HepG2 (cell line): Measurements from ENCODE around the gene RASD2. TPM values are rescaled to one million over a fixed set of nuclear protein-coding genes. Genes with fewer than 3 reads are reported as not detected.

Experiments
- ATAC-seq: fragments of 200-7000 bp; cut with Tn5 transposase; 3 replicates; pipeline ENCODE4 v1.9.1; 2020; ENCODE audit warnings: mild to moderate bottlenecking, moderate library complexity
- BruUV-seq: library from RNA; stranded (reverse); fragments of 400-500 nt; replicated peaks from 2 replicates; lab custom pipeline; 2021; lab: Mats Ljungman, UMichigan
- CTCF ChIA-PET: fragments of 300-600 bp; formaldehyde crosslinking; extraction: SDS; loops from one replicate; lab custom pipeline; 2021; ENCODE audit warnings: low total read pairs, inconsistent platforms, low intra/inter-chr PET ratio; lab: Yijun Ruan, JAX
- POLR2A ChIA-PET: fragments of 350-600 bp; sonication (Branson Sonifier 250); formaldehyde crosslinking; loops from one replicate; lab custom pipeline; 2020; ENCODE audit warnings: antibody characterized with exemption, inconsistent platforms; lab: Yijun Ruan, JAX
- DNase-seq: peaks from one replicate; pipeline ENCODE4 v3.0.0-alpha.2; 2015; ENCODE audit warnings: low spot score
- FAIRE-seq: peaks from 3 replicates; lab custom pipeline; 2011; peaks lifted over from hg19 to GRCh38; lab: Jason Lieb, UNC
- H2AFZ ChIP-seq: one replicate; pipeline ENCODE4 v1.6.1; 2011; ENCODE audit warnings: low read length, inconsistent platforms
- H3K27ac ChIP-seq: fragments of 300-600 bp; 3 replicates; pipeline ENCODE4 v1.8.0; 2011; ENCODE audit warnings: mixed run types, mild to moderate bottlenecking, mixed read lengths, low read length, inconsistent platforms; ENCODE audit not compliant: insufficient read depth; ENCODE audit errors: extremely low read length
- H3K27me3 ChIP-seq, 2 experiments: fragments of 200-600 bp in 1 of 2; 2 replicates in 1 of 2; 3 replicates in 1 of 2; pipeline versions ENCODE4 v1.6.0 to v1.8.0; 2011; ENCODE audit warnings: low read length in 2 of 2, mild to moderate bottlenecking in 2 of 2, moderate library complexity in 2 of 2, inconsistent platforms in 1 of 2; ENCODE audit not compliant: insufficient read depth in 2 of 2, control insufficient read depth in 1 of 2
- H3K36me3 ChIP-seq, 2 experiments: fragments of 200-600 bp in 1 of 2; replicated peaks in 1 of 2; 2 replicates in 1 of 2; 3 replicates in 1 of 2; pipeline versions ENCODE4 v1.5.1 to v1.8.0; 2011; ENCODE audit warnings: low read length in 2 of 2, inconsistent platforms in 1 of 2; ENCODE audit not compliant: insufficient read depth in 2 of 2, control insufficient read depth in 1 of 2
- H3K4me1 ChIP-seq: 2 replicates; pipeline ENCODE4 v1.5.1; 2012; ENCODE audit warnings: low read length, inconsistent platforms; ENCODE audit not compliant: insufficient read depth
- H3K4me2 ChIP-seq: 2 replicates; pipeline ENCODE4 v1.6.0; 2011; ENCODE audit warnings: low read depth, low read length, inconsistent platforms
- H3K4me3 ChIP-seq, 3 experiments: fragments of 200-600 bp in 1 of 3; sonication (generic), shearing (Covaris generic) in 1 of 3; replicated peaks in 1 of 3; 2 replicates each; pipeline ENCODE4 v1.5.1; 2011 to 2016; ENCODE audit warnings: low read length in 3 of 3, inconsistent platforms in 2 of 3, low read depth in 2 of 3, mild to moderate bottlenecking in 2 of 3, control low read depth in 1 of 3, mixed read lengths in 1 of 3; ENCODE audit not compliant: insufficient read depth in 1 of 3
- H3K79me2 ChIP-seq: one replicate; pipeline ENCODE4 v1.6.1; 2011; ENCODE audit warnings: low read length, inconsistent platforms; ENCODE audit not compliant: insufficient read depth
- H3K9ac ChIP-seq: 2 replicates; pipeline ENCODE4 v1.6.0; 2011; ENCODE audit warnings: mild to moderate bottlenecking, low read depth, low read length, inconsistent platforms; ENCODE audit not compliant: insufficient read depth
- H3K9me3 ChIP-seq: 2 replicates; pipeline ENCODE4 v1.5.1; 2012; ENCODE audit warnings: mild to moderate bottlenecking, low read length
- H4K20me1 ChIP-seq: 2 replicates; pipeline ENCODE4 v1.6.0; 2011; ENCODE audit warnings: inconsistent platforms, mild to moderate bottlenecking, low read length, moderate library complexity; ENCODE audit not compliant: insufficient read depth
- GABPA ChIP-seq, 2 experiments: IDR thresholded peaks; 2 replicates each; pipeline ENCODE4 v1.6.1; 2011 to 2016; ENCODE audit warnings: low read depth in 2 of 2, low read length in 1 of 2, missing biosample characterization in 1 of 2, missing genetic modification characterization in 1 of 2
- MTF1 ChIP-seq: sonication (generic); formaldehyde crosslinking; IDR thresholded peaks from 2 replicates; pipeline ENCODE4 v1.5.0; 2020; ENCODE audit warnings: missing genetic modification reagents
- SIX4 ChIP-seq: sonication (generic); formaldehyde crosslinking; IDR thresholded peaks from 2 replicates; pipeline ENCODE4 v1.4.0; 2020; ENCODE audit warnings: missing genetic modification reagents
- TEAD2 ChIP-seq: sonication (generic); formaldehyde crosslinking; IDR thresholded peaks from 2 replicates; pipeline ENCODE4 v1.9.0; 2021; ENCODE audit warnings: missing genetic modification reagents
- TRIM24 ChIP-seq: sonication (generic); formaldehyde crosslinking; IDR thresholded peaks from 2 replicates; pipeline ENCODE4 v1.8.0; 2022; ENCODE audit warnings: mild to moderate bottlenecking, missing genetic modification reagents
- ZKSCAN5 ChIP-seq: sonication (generic); formaldehyde crosslinking; IDR thresholded peaks from 2 replicates; pipeline ENCODE4 v1.5.1; 2020; ENCODE audit warnings: mild to moderate bottlenecking, missing genetic modification reagents
- ZNF205 ChIP-seq: IDR thresholded peaks from 2 replicates; pipeline ENCODE4 v1.6.1; 2018; ENCODE audit warnings: missing biosample characterization, missing genetic modification reagents
- ZNF691 ChIP-seq: sonication (generic); formaldehyde crosslinking; IDR thresholded peaks from 2 replicates; pipeline ENCODE4 v1.4.0; 2020; ENCODE audit warnings: missing genetic modification reagents, low read depth, mild to moderate bottlenecking, borderline replicate concordance
- ZNF891 ChIP-seq: sonication (generic); formaldehyde crosslinking; IDR thresholded peaks from 2 replicates; pipeline ENCODE4 v1.5.0; 2020; ENCODE audit warnings: mild to moderate bottlenecking, missing genetic modification reagents
- WGBS: methylation state at CpG from one replicate; pipeline ENCODE4 v1.1.6; 2017; ENCODE audit warnings: low lambda C conversion rate; 5-methylcytosine and 5-hydroxymethylcytosine counted together
- in situ Hi-C: cut with HindIII; loops from 2 replicates; pipeline ENCODE4 v1.10.0; 2017; ENCODE audit warnings: low pct_unique_long_range_greater_than_20kb; ENCODE audit not compliant: extremely low pct_ligation_motif_present
- intact Hi-C: fragments of 100-400 bp; cut with micrococcal nuclease; formaldehyde crosslinking; loops from one replicate; pipeline ENCODE4 v1.10.0; 2022; ENCODE audit not compliant: unreplicated experiment
- polyA plus RNA-seq, 8 experiments: library from polyadenylated mRNA; depleted of rRNA in 3 of 8; stranded (reverse) in 7 of 8; unstranded in 1 of 8; fragments of >200 nt; fragmentation: Illumina TruSeq in 4 of 8; extraction: Trizol in 4 of 8; gene quantifications; 2 replicates each; pipeline versions ENCODE4 v1.2.1 to v1.2.3, GENCODE V29; 2011 to 2016; ENCODE audit warnings: low read depth in 4 of 8, missing spikeins in 1 of 8, mixed read lengths in 1 of 8; ENCODE audit not compliant: insufficient read depth in 1 of 8
- total RNA-seq, 5 experiments: library from RNA; depleted of rRNA; stranded (reverse); fragments of >200 nt; fragmentation: Illumina TruSeq; extraction: Trizol; gene quantifications; 2 replicates each; pipeline ENCODE4 v1.2.3, GENCODE V29; 2016; ENCODE audit warnings: low read depth in 1 of 5
- TF ChIP-seq, protein P1 (sequence below): sonication (generic); formaldehyde crosslinking; IDR thresholded peaks from 2 replicates; pipeline ENCODE4 v1.8.0; 2023; ENCODE audit warnings: mild to moderate bottlenecking, missing genetic modification reagents
- TF ChIP-seq, protein P2 (sequence below): sonication (generic); formaldehyde crosslinking; IDR thresholded peaks from 2 replicates; pipeline ENCODE4 v1.4.0; 2020; ENCODE audit warnings: mild to moderate bottlenecking, missing genetic modification reagents

The RASD2 gene
- total and polyA plus RNA-seq, 2 of the 13 experiments (the other 11 are each of a cell fraction or from before 2014, with no cell fraction given): not detected

- H4K20me1 ChIP-seq: no peaks in the 10 kb centered on the region
- WGBS: 78% methylated on average over 23 of the region's 43 CpGs
- in situ Hi-C loops (no loop called here), intact Hi-C loops (no loop called here)
- H3K27me3 ChIP-seq: peaks cover 3 to 48% of the 10 kb centered on the region in 2 experiments; a peak in 4 of 5 replicates
- no peak overlapping the region for H2AFZ ChIP-seq
- no peaks in the 10 kb centered on the region for H3K36me3 ChIP-seq
- H3K4me1 ChIP-seq: peaks cover 9% of the 10 kb centered on the region
- no peak overlapping the region for H3K4me3 ChIP-seq
- FAIRE-seq (no peak), ATAC-seq (no peak), DNase-seq (no peak)
- no peak for TF ChIP-seq MTF1
- no peak for TF ChIP-seq TEAD2
- no peak for TF ChIP-seq ZKSCAN5 (CRISPR knock-in tag)
- no peak for TF ChIP-seq ZNF691
- 0 out of 2 replicates have a peak, but pooled peaks have one; percentile 14 for TF ChIP-seq GABPA (IDR thresholded peaks at IDR 0.05; ENCODE audit: low read depth, low read length)
- TF ChIP-seq GABPA (CRISPR knock-in tag; IDR thresholded peaks at IDR 0.05; ENCODE audit: low read depth): no peak
- no peaks in the 10 kb centered on the region for H3K9me3 ChIP-seq
- H3K9ac ChIP-seq: no peak overlapping the region
- CTCF ChIA-PET: no interaction called here
- H3K4me2 ChIP-seq: no peak overlapping the region
- POLR2A ChIA-PET: no interaction called here
- H3K27ac ChIP-seq: no peak overlapping the region
- H3K79me2 ChIP-seq: no peaks in the 10 kb centered on the region
- no TSS peak for BruUV-seq
Measured at GRCh38 chr22:35551549-35552177, 11.0 kb downstream of the RASD2 start.

DNA sequence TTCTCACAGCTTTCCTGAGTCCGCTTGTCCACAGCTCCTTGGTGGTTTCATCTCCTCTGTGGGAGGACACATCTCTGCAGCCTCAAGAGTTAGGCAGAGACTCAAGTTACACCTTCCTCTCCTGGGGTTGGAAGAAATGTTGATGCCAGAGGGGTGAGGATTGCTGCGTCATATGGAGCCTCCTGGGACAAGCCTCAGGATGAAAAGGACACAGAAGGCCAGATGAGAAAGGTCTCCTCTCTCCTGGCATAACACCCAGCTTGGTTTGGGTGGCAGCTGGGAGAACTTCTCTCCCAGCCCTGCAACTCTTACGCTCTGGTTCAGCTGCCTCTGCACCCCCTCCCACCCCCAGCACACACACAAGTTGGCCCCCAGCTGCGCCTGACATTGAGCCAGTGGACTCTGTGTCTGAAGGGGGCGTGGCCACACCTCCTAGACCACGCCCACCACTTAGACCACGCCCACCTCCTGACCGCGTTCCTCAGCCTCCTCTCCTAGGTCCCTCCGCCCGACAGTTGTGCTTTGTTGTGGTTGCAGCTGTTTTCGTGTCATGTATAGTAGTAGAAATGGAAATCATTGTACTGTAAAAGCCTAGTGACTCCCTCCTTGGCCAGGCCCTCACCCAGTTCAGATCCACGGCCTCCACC lies 11.7 kb downstream of the RASD2 start:
- Histone ChIP-seq H3K4me2 (peak overlapping the region; percentile 54), H3K9me3 (no peaks in the 10 kb centered on the region), H3K79me2 (no peaks in the 10 kb centered on the region), H3K36me3 (no peaks in the 10 kb centered on the region), H3K27ac (no peak overlapping the region), H4K20me1 (no peaks in the 10 kb centered on the region), H3K4me3 (no peak overlapping the region; a peak in 1 of 6 replicates), H3K4me1 (peaks cover 9% of the 10 kb centered on the region), H3K9ac (no peak overlapping the region), H3K27me3 (peaks cover 3 to 44% of the 10 kb centered on the region in 2 experiments; a peak in 4 of 5 replicates), H2AFZ (no peak overlapping the region)
- ChIA-PET POLR2A (interaction anchor here (1.2 kb wide), 1 partner anchor 11 kb away, joined by 4 read pairs; the partner anchor contains the start of gene RASD2), CTCF (no interaction called here)
- BruUV-seq: no TSS peak
- 4% methylated on average over 9 of the region's 13 CpGs for WGBS
- intact Hi-C loops (no loop called here), in situ Hi-C loops (no loop called here)
- peak; percentile 61 for ATAC-seq
- peak; percentile 23 for DNase-seq
- FAIRE-seq: no peak
- no peak for TF ChIP-seq SIX4 (CRISPR knock-in tag)
- no peak for TF ChIP-seq TRIM24 (CRISPR knock-in tag)
- TF ChIP-seq ZNF205 (CRISPR knock-in tag): no peak
- TF ChIP-seq, protein P1, sequence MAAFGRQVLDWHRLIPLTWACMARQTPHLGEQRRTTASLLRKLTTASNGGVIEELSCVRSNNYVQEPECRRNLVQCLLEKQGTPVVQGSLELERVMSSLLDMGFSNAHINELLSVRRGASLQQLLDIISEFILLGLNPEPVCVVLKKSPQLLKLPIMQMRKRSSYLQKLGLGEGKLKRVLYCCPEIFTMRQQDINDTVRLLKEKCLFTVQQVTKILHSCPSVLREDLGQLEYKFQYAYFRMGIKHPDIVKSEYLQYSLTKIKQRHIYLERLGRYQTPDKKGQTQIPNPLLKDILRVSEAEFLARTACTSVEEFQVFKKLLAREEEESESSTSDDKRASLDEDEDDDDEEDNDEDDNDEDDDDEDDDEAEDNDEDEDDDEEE (CRISPR knock-in tag): no peak
- TF ChIP-seq, protein P2, sequence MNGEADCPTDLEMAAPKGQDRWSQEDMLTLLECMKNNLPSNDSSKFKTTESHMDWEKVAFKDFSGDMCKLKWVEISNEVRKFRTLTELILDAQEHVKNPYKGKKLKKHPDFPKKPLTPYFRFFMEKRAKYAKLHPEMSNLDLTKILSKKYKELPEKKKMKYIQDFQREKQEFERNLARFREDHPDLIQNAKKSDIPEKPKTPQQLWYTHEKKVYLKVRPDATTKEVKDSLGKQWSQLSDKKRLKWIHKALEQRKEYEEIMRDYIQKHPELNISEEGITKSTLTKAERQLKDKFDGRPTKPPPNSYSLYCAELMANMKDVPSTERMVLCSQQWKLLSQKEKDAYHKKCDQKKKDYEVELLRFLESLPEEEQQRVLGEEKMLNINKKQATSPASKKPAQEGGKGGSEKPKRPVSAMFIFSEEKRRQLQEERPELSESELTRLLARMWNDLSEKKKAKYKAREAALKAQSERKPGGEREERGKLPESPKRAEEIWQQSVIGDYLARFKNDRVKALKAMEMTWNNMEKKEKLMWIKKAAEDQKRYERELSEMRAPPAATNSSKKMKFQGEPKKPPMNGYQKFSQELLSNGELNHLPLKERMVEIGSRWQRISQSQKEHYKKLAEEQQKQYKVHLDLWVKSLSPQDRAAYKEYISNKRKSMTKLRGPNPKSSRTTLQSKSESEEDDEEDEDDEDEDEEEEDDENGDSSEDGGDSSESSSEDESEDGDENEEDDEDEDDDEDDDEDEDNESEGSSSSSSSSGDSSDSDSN (CRISPR knock-in tag): no peak
- TF ChIP-seq ZNF891: no peak
